Fibroblast of mammary gland (primary cell): ENCODE measurements around the gene SLC9B2.

ENCODE experiments used
- DNase-seq: peaks from one replicate; pipeline ENCODE4 v3.0.0-alpha.2; 2010; ENCODE audit warnings: low read depth
- H3K4me3 ChIP-seq: 2 replicates; pipeline ENCODE4 v1.5.1; 2011; ENCODE audit warnings: low read depth, mild to moderate bottlenecking, low read length, moderate library complexity; ENCODE audit not compliant: control insufficient read depth
- CTCF ChIP-seq: conservative IDR thresholded peaks from 2 replicates; pipeline ENCODE4 v1.5.1; 2011; ENCODE audit warnings: low read depth, low read length, inconsistent platforms; ENCODE audit not compliant: control insufficient read depth, insufficient read depth

Gene SLC9B2

GRCh38 chr4:103076747-103077347 is at the start of gene SLC9B2:
SLC9B2 (minus strand) TSS chr4:103076761; CDS start chr4:103067550, 9,211 bp downstream.
- H3K4me3 ChIP-seq: peak within 1 kb of the TSS; percentile 81
- peak; percentile 8 for DNase-seq
- no peak for TF ChIP-seq CTCF

- DNase-seq: no peak
- no peak for TF ChIP-seq CTCF
- H3K4me3 ChIP-seq: no peak overlapping the region
Measured at GRCh38 chr4:103126126-103126525, 49.6 kb upstream of the SLC9B2 start.

- peak; percentile 19 for DNase-seq
- TF ChIP-seq CTCF: no peak
- H3K4me3 ChIP-seq: no peak overlapping the region
Measured at GRCh38 chr4:103123114-103123513, 46.6 kb upstream of the SLC9B2 start.

- TF ChIP-seq CTCF: no peak
- peak; percentile 43 for DNase-seq
- no peak overlapping the region for H3K4me3 ChIP-seq
Measured at GRCh38 chr4:103118166-103118565, 41.6 kb upstream of the SLC9B2 start.

GRCh38 chr4:103111598-103111997 is 35.0 kb upstream of the SLC9B2 start:
- DNase-seq: no peak
- no peak for TF ChIP-seq CTCF
- no peak overlapping the region for H3K4me3 ChIP-seq

- H3K4me3 ChIP-seq: no peak overlapping the region
- DNase-seq: no peak
- no peak for TF ChIP-seq CTCF
Measured at GRCh38 chr4:103108542-103108941, 32.0 kb upstream of the SLC9B2 start.
